T-helper 2 cell treated with Interferon-gamma antibody and Interleukin-4, amounts not matched to agents 100 ng/mL and 5 ng/mL, for 36 hours (primary cell): ENCODE data around the gene NLGN4Y. TPM values are rescaled to one million over a fixed set of nuclear protein-coding genes. Genes with fewer than 3 reads are reported as not detected.

Experiments
- intact Hi-C: fragments of 100-400 bp; cut with micrococcal nuclease; formaldehyde crosslinking; loops from one replicate; pipeline ENCODE4 v1.15.1; 2023
- total RNA-seq: library from RNA; stranded (reverse); gene quantifications from 2 replicates; pipeline ENCODE4 v1.2.3, GENCODE V29; 2022

Gene NLGN4Y
- total RNA-seq, 1 donor from 2014 or later, result 1.4 TPM

DNA sequence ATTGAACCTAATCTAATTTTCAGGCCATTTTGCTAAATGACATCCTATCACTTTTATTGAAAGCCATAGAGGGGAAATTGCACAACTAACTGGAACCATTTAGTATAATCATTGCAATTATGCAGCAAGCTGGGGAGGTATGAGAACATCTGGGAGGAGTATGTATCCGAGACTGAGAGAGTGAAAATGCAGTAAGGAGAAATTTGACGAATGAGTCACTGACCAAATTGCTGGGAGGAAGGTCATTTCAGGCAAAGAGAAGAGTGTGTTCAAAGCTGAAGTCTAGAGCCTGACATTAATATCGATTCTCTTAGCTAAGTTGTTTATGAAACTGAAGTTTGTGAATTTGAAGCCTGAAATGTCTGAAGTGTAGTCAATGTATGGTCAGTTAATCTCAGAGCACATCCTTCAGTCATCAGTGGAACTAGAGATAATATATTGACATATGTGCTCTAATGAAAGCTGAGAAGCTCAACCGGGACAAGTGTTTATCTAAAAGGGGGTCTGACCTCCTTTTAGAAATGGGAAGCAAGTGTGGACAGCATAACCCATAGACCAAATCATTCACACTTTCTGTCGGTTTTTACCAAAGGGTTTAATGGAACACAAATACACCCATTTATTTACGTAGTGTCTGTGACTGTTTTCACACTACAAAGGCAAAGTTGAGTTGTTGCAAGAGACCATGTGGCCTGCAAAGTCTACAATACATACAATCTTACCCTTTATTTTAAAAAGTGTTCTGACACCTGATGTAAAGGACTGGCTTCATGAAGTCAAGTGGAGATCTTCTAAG is 120.0 kb downstream of the NLGN4Y start:
- intact Hi-C loops, result no loop called here

DNA sequence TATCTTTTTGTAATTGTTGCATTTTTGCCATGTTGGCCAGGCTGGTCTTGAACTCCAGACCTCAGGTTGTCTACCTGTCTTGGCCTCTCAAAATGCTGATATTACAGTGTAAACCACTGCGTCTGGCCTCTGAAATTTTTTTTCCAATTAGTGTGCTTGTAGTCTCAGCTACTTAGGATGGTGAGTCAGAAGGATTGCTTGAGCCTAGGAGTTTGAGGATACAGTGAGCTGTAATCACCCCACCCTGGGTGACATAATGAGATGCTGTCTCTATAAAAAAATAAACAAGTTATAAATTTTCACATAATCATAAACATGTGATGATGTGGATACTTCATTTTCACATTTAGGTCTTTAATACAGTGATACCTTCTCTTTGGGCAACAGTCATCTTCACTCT is 154.9 kb downstream of the NLGN4Y start:
- intact Hi-C loops, result no loop called here

GRCh38 chrY:14694543-14694942 is 170.2 kb downstream of the NLGN4Y start:
- intact Hi-C loops, result no loop called here

- intact Hi-C loops, result no loop called here
Observed at GRCh38 chrY:14708158-14708557, 183.8 kb downstream of the NLGN4Y start.

DNA sequence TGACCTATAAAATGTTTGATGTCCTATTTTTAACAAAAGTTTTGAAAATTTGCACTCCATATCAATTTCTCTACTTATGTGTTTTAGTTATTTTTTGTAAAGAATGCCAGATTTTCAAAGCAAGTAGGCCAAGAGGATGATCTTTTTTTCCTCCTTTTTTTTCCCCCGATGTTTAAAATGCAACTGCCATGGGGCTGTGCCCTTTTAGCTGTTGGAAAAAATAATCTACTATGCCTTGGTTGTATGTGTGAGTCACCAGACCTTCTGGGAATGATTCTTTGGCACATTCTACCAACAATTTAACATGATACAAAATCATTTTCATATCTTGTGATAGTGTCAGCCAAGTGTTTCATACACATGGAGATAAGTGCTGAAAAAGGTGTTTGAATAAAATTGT is 217.3 kb downstream of the NLGN4Y start:
- intact Hi-C loops, result no loop called here

DNA sequence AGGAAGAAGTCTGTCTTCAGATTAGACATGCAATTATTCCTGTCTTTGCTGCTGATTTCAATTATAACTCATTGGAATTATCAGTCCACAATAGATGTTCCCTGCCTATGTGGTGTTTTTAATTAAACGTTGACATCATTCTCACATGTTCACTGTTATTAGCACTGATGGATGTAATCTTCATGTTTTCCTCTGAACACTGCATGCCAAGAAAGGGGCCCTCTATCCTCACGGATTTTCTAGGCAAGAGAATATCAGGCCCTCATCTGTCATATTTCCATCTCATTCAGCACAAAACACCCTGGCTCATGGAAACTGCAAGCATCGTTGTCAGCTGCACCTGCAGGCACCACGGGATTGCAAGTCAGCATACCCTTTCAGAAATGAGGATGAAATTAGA is 224.0 kb downstream of the NLGN4Y start:
- intact Hi-C loops, result no loop called here

DNA sequence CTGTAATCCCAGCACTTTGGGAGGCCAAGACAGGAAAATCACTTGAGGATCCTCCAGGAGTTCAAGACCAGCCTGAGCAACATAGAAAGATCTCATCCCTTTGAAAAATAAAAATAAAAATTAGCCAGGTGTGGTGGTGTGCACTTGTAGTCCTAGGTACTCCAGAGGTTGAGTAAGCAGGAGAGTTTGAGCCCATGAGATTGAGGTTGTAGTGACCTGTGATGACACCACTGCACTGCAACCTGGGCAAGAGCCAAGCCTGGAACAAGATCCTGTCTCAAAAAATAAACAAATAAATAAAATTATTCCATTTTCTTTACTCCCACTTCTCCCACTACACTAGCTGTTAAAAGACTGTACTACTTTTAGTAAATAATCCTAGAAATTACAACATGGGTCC is 231.2 kb downstream of the NLGN4Y start:
- intact Hi-C loops, result no loop called here

DNA sequence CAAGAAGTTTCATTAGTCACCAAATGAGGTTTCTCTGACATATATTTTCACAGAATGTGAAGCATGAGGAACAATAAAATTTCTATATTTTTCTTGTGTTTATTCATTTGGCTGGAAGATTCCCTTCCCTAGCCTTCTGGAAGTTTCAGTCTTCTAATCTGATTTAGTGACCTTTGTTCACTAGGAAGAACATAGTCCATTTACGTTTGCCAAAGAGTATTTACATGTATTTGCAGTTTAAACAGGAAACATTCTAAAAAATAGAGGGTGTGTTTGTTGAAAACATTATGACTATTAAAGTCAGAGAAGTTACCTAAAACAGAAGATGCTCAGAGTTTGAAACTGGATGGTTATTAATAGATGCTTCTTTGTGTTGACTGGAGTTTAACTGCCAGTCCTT is 238.6 kb downstream of the NLGN4Y start:
- intact Hi-C loops, result no loop called here

GRCh38 chrY:14763600-14763999 is 239.3 kb downstream of the NLGN4Y start:
- intact Hi-C loops, result no loop called here

- intact Hi-C loops, result no loop called here
Observed at GRCh38 chrY:14778208-14778607, 253.9 kb downstream of the NLGN4Y start.

GRCh38 chrY:14793104-14793503 is 268.8 kb downstream of the NLGN4Y start:
- intact Hi-C loops, result no loop called here

GRCh38 chrY:14793674-14794073 is 269.3 kb downstream of the NLGN4Y start:
- intact Hi-C loops, result no loop called here

DNA sequence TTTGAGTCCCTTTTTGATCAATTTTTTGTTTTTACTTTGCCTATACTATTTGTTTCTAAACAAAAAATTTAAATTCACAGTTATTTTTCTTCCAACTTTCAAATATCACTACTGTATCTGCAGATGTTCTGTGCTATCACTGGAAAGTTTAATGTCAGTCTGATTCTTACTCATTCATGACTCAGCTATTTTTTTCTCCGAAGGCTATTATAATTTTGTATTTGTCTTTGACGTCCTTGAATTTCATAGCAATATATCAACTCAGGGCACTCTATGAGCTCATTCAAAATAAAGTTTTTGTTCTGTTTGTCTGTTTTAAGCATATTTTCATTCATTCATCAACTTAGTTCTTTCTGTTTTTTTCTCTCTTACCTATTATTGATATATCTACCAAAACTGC is 273.7 kb downstream of the NLGN4Y start:
- intact Hi-C loops, result no loop called here

- intact Hi-C loops, result no loop called here
Observed at GRCh38 chrY:14801096-14801495, 276.8 kb downstream of the NLGN4Y start.

GRCh38 chrY:14802125-14802524 is 277.8 kb downstream of the NLGN4Y start:
- intact Hi-C loops, result no loop called here

- intact Hi-C loops, result no loop called here
Observed at GRCh38 chrY:14804041-14804440, 279.7 kb downstream of the NLGN4Y start.

DNA sequence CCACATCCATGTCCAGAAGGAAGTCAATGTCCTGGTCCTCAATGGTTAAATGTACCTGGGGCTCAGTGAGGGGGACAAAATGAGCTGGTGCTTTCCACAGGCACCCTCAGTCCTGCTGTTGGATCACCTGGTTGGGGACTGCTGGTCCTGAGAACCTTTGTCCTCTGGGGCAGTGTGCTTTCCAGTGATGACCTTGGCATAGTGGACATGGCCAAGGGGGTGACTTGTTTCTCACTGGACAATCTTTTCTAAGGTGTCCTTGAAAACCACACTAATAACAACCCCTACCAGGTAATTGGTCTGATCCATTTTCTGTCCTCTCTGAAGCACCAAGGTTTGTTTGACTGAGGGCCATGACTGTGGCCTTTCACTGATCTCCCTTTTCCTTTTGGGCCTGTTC is 294.1 kb downstream of the NLGN4Y start:
- intact Hi-C loops, result no loop called here

DNA sequence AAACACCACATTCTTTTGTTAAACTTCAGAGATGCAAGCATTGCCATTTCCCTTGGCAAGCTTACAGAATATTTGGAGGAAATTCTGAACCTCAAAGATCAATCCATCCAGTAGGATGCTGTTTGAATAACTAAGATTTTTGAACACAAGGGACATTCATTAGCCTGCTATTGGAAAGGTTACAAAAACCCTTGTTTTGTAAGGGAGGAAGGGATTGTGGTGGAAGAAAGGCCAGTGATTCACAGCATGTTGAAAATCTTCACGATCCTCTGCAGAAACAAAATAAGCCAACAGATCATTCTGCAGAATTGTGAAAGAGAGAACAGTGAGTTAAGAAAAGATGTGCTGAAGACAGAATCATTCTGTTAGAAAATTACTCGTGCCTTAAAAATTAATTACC is 297.9 kb downstream of the NLGN4Y start:
- intact Hi-C loops, result no loop called here

GRCh38 chrY:14822906-14823305 is 298.6 kb downstream of the NLGN4Y start:
- intact Hi-C loops, result no loop called here

GRCh38 chrY:14824583-14824982 is 300.3 kb downstream of the NLGN4Y start:
- intact Hi-C loops, result no loop called here

DNA sequence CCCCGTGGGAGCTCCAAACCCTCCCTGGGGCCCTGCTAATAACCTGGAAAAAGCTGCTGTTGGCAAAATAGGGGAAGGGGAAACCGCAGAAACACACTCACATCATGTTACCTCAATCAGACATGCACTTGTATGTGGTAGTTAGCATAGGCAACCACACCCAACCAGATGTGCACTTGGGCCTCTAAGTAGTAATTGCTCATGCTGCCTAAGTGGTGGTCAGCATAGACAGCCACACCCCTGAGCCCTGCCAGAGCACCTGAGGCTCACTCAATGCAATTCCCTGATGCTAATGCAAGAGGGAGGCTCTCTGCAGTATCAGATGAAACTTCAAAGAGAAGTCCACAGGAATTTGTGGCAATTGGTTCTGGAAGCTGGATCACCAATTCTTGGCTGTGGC is 301.4 kb downstream of the NLGN4Y start:
- intact Hi-C loops, result no loop called here

DNA sequence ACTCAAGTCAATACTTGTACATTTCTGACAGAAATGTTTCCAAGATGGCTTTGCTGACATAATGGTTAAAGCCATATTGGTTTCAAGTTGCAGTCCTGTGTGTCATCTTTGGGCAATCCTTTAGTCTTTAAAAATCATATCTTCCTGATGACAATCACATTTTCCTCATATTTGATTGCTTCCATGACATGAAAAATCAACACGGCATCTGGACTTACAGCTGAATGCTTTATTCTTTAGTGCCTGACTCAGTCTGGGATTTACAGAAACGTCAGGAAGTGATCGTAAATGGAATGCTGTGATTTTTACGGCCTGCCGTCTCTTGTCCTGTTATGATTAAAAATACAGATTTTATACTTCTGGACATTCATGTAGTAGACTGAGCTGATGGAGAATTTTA is 304.2 kb downstream of the NLGN4Y start:
- intact Hi-C loops, result no loop called here

DNA sequence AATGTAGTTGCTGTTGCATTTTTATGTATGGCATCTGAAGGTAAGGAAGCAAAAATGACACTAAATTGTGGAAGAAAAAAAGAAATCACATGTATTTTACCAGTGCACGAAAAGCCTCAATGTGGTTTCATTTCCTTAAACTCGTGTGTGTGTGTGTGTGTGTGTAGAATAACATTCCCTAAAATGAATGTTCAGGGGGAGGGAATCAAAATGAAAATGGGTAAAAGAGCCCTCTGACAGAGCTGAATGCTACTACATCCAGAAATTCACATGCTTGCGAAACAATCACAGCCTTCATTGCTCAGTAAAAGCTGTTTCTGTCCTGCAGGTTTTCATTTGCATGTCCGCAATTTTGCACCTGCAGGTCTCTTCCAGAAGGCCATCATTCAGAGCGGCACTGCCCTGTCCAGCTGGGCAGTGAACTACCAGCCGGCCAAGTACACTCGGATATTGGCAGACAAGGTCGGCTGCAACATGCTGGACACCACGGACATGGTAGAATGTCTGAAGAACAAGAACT is 305.1 kb downstream of the NLGN4Y start:
- intact Hi-C loops, result no loop called here
